IPS-18a (cell line): Measurements from ENCODE around the gene CRAT.

Experiments used
- H3K27ac ChIP-seq: one replicate; pipeline ENCODE4 v1.5.1; 2013; ENCODE audit warnings: low read length
- H3K27me3 ChIP-seq: one replicate; pipeline ENCODE4 v1.6.1; 2013; ENCODE audit warnings: mild to moderate bottlenecking, low read length; ENCODE audit not compliant: control insufficient read depth, insufficient read depth
- H3K36me3 ChIP-seq: one replicate; pipeline ENCODE4 v1.6.1; 2013; ENCODE audit warnings: low read depth, low read length; ENCODE audit not compliant: control insufficient read depth
- H3K4me1 ChIP-seq: one replicate; pipeline ENCODE4 v1.6.1; 2013; ENCODE audit warnings: low read depth, low read length; ENCODE audit not compliant: control insufficient read depth
- H3K4me3 ChIP-seq: one replicate; pipeline ENCODE4 v1.5.1; 2013; ENCODE audit warnings: low read length
- H3K9ac ChIP-seq: one replicate; pipeline ENCODE4 v1.6.1; 2013; ENCODE audit warnings: mild to moderate bottlenecking, low read length, moderate library complexity
- H3K9me3 ChIP-seq: one replicate; pipeline ENCODE4 v1.6.1; 2013; ENCODE audit warnings: low read depth, low read length; ENCODE audit not compliant: control insufficient read depth

Gene CRAT

GRCh38 chr9:129105857-129106694, 4.5 kb downstream of the CRAT start:
- Histone ChIP-seq H3K9me3 (no peaks in the 10 kb centered on the region), H3K4me3 (no peak overlapping the region), H3K36me3 (no peaks in the 10 kb centered on the region), H3K4me1 (no peaks in the 10 kb centered on the region), H3K27me3 (peaks cover 15% of the 10 kb centered on the region), H3K27ac (no peak overlapping the region), H3K9ac (no peak overlapping the region)

GRCh38 chr9:129104051-129104450, 6.5 kb downstream of the CRAT start:
- Histone ChIP-seq H3K27me3 (peaks cover 3% of the 10 kb centered on the region), H3K36me3 (no peaks in the 10 kb centered on the region), H3K4me3 (no peak overlapping the region), H3K9me3 (no peaks in the 10 kb centered on the region), H3K9ac (no peak overlapping the region), H3K27ac (no peak overlapping the region), H3K4me1 (no peaks in the 10 kb centered on the region)

DNA sequence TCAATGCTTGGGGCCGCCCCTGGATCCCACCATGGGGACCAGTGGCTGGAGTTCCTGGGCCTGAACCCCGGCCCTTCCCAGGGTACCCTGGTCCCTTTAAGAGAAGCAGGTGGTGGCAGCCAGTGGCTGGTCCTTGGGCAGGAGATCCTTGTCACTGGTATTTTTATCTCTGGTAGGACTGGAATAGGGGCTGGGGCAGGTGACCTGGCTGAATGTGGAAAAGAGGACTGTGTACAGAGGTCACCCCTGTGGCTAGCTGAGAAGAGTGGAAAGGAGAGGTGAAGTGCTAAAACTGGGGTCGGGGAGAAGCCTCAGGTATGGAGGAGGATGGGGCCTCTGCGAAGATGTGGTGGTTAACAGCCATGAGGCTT, 7.0 kb downstream of the CRAT start:
- Histone ChIP-seq H3K27ac (no peak overlapping the region), H3K4me3 (no peak overlapping the region), H3K9me3 (no peaks in the 10 kb centered on the region), H3K27me3 (no peaks in the 10 kb centered on the region), H3K9ac (no peak overlapping the region), H3K4me1 (no peaks in the 10 kb centered on the region), H3K36me3 (no peaks in the 10 kb centered on the region)

GRCh38 chr9:129102791-129103594, 7.6 kb downstream of the CRAT start:
- Histone ChIP-seq H3K36me3 (no peaks in the 10 kb centered on the region), H3K9me3 (no peaks in the 10 kb centered on the region), H3K27me3 (no peaks in the 10 kb centered on the region), H3K9ac (no peak overlapping the region), H3K4me3 (no peak overlapping the region), H3K27ac (no peak overlapping the region), H3K4me1 (no peaks in the 10 kb centered on the region)

- no peak overlapping the region for H3K4me3 ChIP-seq
- no peaks in the 10 kb centered on the region for H3K27me3 ChIP-seq
- H3K27ac ChIP-seq: no peak overlapping the region
- no peaks in the 10 kb centered on the region for H3K36me3 ChIP-seq
- H3K9ac ChIP-seq: no peak overlapping the region
- no peaks in the 10 kb centered on the region for H3K4me1 ChIP-seq
- H3K9me3 ChIP-seq: no peaks in the 10 kb centered on the region
These were observed 8.5 kb downstream of the CRAT start for GRCh38 chr9:129102095-129102525.

DNA sequence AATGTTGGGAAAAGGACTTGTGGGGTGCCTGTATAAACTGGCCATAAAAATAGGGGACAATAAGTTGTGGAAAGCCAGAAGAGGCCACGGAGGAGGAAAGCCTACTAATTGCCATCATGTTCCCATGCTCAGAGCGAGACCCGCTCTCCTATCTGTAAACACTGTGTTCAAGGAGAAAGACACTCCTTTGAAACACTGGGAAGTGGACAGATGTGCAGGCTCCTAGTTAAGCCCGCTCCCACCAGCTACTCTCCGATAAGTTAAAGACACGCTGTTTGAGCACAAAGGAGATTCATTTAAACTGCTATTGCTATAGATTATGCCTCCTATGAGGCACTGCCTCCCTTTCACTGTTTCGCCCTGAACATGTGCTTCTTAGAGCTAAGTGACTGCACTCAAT, 9.3 kb downstream of the CRAT start:
- H3K36me3 ChIP-seq: no peaks in the 10 kb centered on the region
- H3K4me1 ChIP-seq: no peaks in the 10 kb centered on the region
- no peak overlapping the region for H3K4me3 ChIP-seq
- H3K27ac ChIP-seq: no peak overlapping the region
- H3K9me3 ChIP-seq: no peaks in the 10 kb centered on the region
- H3K9ac ChIP-seq: no peak overlapping the region
- no peaks in the 10 kb centered on the region for H3K27me3 ChIP-seq

- no peaks in the 10 kb centered on the region for H3K4me1 ChIP-seq
- no peak overlapping the region for H3K9ac ChIP-seq
- no peaks in the 10 kb centered on the region for H3K27me3 ChIP-seq
- H3K36me3 ChIP-seq: no peaks in the 10 kb centered on the region
- H3K4me3 ChIP-seq: no peak overlapping the region
- no peak overlapping the region for H3K27ac ChIP-seq
- no peaks in the 10 kb centered on the region for H3K9me3 ChIP-seq
These were observed 10.0 kb downstream of the CRAT start for GRCh38 chr9:129100383-129101169.

- no peak overlapping the region for H3K27ac ChIP-seq
- H3K36me3 ChIP-seq: no peaks in the 10 kb centered on the region
- H3K27me3 ChIP-seq: no peaks in the 10 kb centered on the region
- H3K9me3 ChIP-seq: no peaks in the 10 kb centered on the region
- no peaks in the 10 kb centered on the region for H3K4me1 ChIP-seq
- H3K4me3 ChIP-seq: no peak overlapping the region
- H3K9ac ChIP-seq: no peak overlapping the region
These were observed 12.3 kb downstream of the CRAT start for GRCh38 chr9:129098328-129098727.

GRCh38 chr9:129097671-129098306, 12.8 kb downstream of the CRAT start:
- H3K36me3 ChIP-seq: no peaks in the 10 kb centered on the region

GRCh38 chr9:129095908-129096307, 14.7 kb downstream of the CRAT start:
- Histone ChIP-seq H3K27me3 (no peaks in the 10 kb centered on the region), H3K36me3 (no peaks in the 10 kb centered on the region), H3K4me1 (no peaks in the 10 kb centered on the region), H3K9ac (no peak overlapping the region), H3K27ac (no peak overlapping the region), H3K9me3 (no peaks in the 10 kb centered on the region), H3K4me3 (no peak overlapping the region)

More at GRCh38 chr9:129097671-129098306, 12.8 kb downstream of the CRAT start:
- Histone ChIP-seq H3K4me1 (no peaks in the 10 kb centered on the region), H3K27me3 (no peaks in the 10 kb centered on the region), H3K9me3 (no peaks in the 10 kb centered on the region), H3K4me3 (no peak overlapping the region), H3K27ac (no peak overlapping the region), H3K9ac (no peak overlapping the region)

- peaks cover 5% of the 10 kb centered on the region for H3K36me3 ChIP-seq
- no peaks in the 10 kb centered on the region for H3K4me1 ChIP-seq
- no peaks in the 10 kb centered on the region for H3K9me3 ChIP-seq
- no peaks in the 10 kb centered on the region for H3K27me3 ChIP-seq
- no peak overlapping the region for H3K27ac ChIP-seq
- no peak overlapping the region for H3K4me3 ChIP-seq
- H3K9ac ChIP-seq: no peak overlapping the region
These were observed 15.4 kb downstream of the CRAT start for GRCh38 chr9:129095170-129095667.
